ENCODE data around the gene ZNF318. TPM values are rescaled to one million over a fixed set of nuclear protein-coding genes. Genes with fewer than 3 reads are reported as not detected.
A peak's percentile ranks its signal among the peaks of the same experiment; 100 is the strongest.

Gene ZNF318
- total RNA-seq, 1 donor from 2014 or later = 16.4 TPM

GRCh38 chr6:43293698-43294097 lies 75.7 kb downstream of the ZNF318 start:
- no peak for DNase-seq
- TF ChIP-seq CTCF (IDR thresholded peaks at IDR 0.05) = no peak
- Histone ChIP-seq H3K9me3 (no peaks in the 10 kb centered on the region), H3K36me3 (no peaks in the 10 kb centered on the region), H3K4me3 (no peak overlapping the region), H3K27me3 (no peaks in the 10 kb centered on the region), H3K27ac (no peak overlapping the region), H3K4me1 (no peaks in the 10 kb centered on the region)
- no peak for ATAC-seq
- intact Hi-C loops (cut with DNase I) = no loop called here

GRCh38 chr6:43292763-43293318 lies 76.6 kb downstream of the ZNF318 start:
- no peak for TF ChIP-seq CTCF (IDR thresholded peaks at IDR 0.05)
- DNase-seq = peak; percentile 25

GRCh38 chr6:43292341-43292740 lies 77.1 kb downstream of the ZNF318 start:
- H3K36me3 ChIP-seq = no peaks in the 10 kb centered on the region
- H3K27me3 ChIP-seq = no peaks in the 10 kb centered on the region
- no peak overlapping the region for H3K4me3 ChIP-seq
- DNase-seq (peak; percentile 10), ATAC-seq (no peak)
- no peaks in the 10 kb centered on the region for H3K9me3 ChIP-seq
- H3K27ac ChIP-seq = no peak overlapping the region
- intact Hi-C loops (cut with DNase I) = no loop called here
- no peaks in the 10 kb centered on the region for H3K4me1 ChIP-seq
- TF ChIP-seq CTCF (IDR thresholded peaks at IDR 0.05) = no peak

More at GRCh38 chr6:43292763-43293318, 76.6 kb downstream of the ZNF318 start:
- no peaks in the 10 kb centered on the region for H3K36me3 ChIP-seq
- H3K4me3 ChIP-seq = no peak overlapping the region
- H3K4me1 ChIP-seq = no peaks in the 10 kb centered on the region
- no peak for ATAC-seq
- H3K9me3 ChIP-seq = no peaks in the 10 kb centered on the region
- no peaks in the 10 kb centered on the region for H3K27me3 ChIP-seq
- intact Hi-C loops (cut with DNase I) = no loop called here
- H3K27ac ChIP-seq = no peak overlapping the region

GRCh38 chr6:43291708-43292107 lies 77.7 kb downstream of the ZNF318 start:
- no peak for TF ChIP-seq CTCF (IDR thresholded peaks at IDR 0.05)
- DNase-seq (no peak), ATAC-seq (no peak)
- H3K36me3 ChIP-seq = no peaks in the 10 kb centered on the region
- H3K27me3 ChIP-seq = no peaks in the 10 kb centered on the region
- no peaks in the 10 kb centered on the region for H3K9me3 ChIP-seq
- intact Hi-C loops (cut with DNase I) = no loop called here
- H3K27ac ChIP-seq = no peak overlapping the region
- no peaks in the 10 kb centered on the region for H3K4me1 ChIP-seq
- H3K4me3 ChIP-seq = no peak overlapping the region

- no peaks in the 10 kb centered on the region for H3K4me1 ChIP-seq
- DNase-seq (peak; percentile 15), ATAC-seq (no peak)
- no peak overlapping the region for H3K4me3 ChIP-seq
- intact Hi-C loops (cut with DNase I) = no loop called here
- H3K27ac ChIP-seq = no peak overlapping the region
- no peaks in the 10 kb centered on the region for H3K36me3 ChIP-seq
- TF ChIP-seq CTCF (IDR thresholded peaks at IDR 0.05) = no peak
- H3K27me3 ChIP-seq = peaks cover 3% of the 10 kb centered on the region
- H3K9me3 ChIP-seq = no peaks in the 10 kb centered on the region
Observed at GRCh38 chr6:43290905-43291355, 78.5 kb downstream of the ZNF318 start.
